Retinal pigment epithelial cell (primary cell): Measurements from ENCODE around the gene PRMT7.
A peak's percentile ranks its signal among the peaks of the same experiment; 100 is the strongest.

Experiments
- DNase-seq: peaks from one replicate; pipeline ENCODE4 v3.0.0-alpha.2; 2010; ENCODE audit warnings: low read depth
- H3K4me3 ChIP-seq: 2 replicates; pipeline ENCODE4 v1.5.1; 2011; ENCODE audit warnings: mild to moderate bottlenecking, low read length, control low read depth, moderate library complexity
- TF ChIP-seq, protein P1 (sequence below): conservative IDR thresholded peaks from 2 replicates; pipeline ENCODE4 v1.5.1; 2011; ENCODE audit warnings: low read depth, low read length, control low read depth, inconsistent platforms

PRMT7 gene

DNA sequence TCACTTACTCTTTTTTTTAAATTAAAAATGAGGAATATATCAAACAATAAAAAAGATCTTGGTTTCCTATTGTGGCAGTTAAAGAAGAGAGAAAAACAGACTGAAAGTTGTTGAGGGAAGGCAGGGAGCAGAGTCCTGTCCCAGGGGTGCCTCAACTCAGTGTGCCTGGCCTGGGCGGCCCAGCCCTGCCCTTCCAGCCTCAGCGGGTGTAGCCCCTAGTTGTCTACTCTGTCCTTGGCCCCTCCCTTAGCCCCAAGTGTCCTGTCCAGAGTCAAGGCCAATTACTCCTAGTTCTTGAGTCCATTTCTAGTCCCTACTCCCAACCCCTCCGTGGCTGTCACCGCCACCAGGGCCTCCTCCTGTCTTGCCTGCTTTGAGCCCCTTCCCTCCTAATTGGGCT, 85.0 kb downstream of the PRMT7 start:
- no peak for DNase-seq
- TF ChIP-seq, protein P1, sequence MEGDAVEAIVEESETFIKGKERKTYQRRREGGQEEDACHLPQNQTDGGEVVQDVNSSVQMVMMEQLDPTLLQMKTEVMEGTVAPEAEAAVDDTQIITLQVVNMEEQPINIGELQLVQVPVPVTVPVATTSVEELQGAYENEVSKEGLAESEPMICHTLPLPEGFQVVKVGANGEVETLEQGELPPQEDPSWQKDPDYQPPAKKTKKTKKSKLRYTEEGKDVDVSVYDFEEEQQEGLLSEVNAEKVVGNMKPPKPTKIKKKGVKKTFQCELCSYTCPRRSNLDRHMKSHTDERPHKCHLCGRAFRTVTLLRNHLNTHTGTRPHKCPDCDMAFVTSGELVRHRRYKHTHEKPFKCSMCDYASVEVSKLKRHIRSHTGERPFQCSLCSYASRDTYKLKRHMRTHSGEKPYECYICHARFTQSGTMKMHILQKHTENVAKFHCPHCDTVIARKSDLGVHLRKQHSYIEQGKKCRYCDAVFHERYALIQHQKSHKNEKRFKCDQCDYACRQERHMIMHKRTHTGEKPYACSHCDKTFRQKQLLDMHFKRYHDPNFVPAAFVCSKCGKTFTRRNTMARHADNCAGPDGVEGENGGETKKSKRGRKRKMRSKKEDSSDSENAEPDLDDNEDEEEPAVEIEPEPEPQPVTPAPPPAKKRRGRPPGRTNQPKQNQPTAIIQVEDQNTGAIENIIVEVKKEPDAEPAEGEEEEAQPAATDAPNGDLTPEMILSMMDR, result no peak
- no peak overlapping the region for H3K4me3 ChIP-seq

DNA sequence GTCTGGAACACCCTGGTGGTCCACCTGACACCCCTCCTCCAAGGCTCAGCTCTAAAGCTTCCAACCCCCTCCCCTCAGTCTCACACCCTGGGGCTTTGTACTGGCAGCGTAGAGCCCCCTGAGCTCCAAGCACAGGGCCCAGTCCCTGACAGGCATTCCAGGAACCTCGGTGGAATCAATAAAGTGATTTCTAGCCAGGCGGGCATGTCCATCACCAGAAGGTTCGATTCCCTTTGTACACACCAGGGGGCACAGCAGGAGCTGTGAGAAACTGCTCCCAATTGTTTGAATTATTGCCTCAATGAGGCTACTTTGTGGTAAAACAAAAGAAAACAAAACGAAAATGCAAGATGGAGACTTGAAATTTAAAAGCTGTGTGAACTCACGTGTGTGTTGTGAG, 85.7 kb downstream of the PRMT7 start:
- H3K4me3 ChIP-seq, result no peak overlapping the region
- DNase-seq, result peak; percentile 14
- TF ChIP-seq, protein P1, result peak; percentile 82

DNA sequence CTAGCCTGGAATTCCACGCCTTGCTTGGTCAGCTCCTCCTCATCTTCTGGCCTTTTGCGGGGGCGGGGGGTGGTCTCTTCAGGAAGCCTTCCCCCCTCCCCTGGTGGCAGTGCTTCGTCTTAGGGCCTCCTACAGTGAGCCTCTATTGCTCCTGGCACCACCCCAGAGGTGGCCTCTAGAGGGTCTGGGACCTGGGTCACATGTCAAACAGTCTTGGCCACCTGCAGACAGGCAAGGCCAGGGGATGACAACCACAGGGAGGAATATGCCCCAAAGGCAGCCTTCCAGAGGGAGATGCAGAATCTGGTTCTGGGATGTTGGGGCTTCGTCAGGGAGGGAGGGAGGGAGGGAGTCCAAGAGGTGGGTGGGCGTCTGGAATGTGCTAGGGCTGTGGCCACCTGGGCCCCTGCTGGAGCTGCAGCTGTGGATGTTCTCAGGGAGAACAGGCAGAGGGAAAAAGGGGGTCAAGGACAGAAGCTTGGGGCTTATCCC, 86.9 kb downstream of the PRMT7 start:
- TF ChIP-seq, protein P1, result no peak
- no peak overlapping the region for H3K4me3 ChIP-seq
- no peak for DNase-seq

DNA sequence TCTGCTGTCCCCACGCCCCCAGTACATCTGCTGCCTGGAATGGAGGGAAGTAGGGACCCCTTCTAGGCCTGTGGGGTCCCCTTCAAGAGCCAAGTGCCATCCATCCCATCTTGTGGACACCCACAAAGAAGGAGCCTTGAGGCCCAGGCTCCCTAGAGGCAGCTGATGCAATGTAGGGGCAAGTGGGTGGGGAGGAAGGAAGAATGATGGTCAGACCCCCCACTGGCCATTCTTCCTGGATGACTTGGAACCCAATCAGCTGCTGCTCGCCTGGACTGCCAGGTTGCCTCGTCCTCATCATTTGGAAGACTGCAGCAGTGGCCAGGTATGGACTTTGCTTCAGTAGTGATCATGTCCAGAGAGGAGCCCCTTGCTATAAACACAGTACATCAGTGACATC, 88.6 kb downstream of the PRMT7 start:
- no peak for DNase-seq
- TF ChIP-seq, protein P1, result no peak

DNA sequence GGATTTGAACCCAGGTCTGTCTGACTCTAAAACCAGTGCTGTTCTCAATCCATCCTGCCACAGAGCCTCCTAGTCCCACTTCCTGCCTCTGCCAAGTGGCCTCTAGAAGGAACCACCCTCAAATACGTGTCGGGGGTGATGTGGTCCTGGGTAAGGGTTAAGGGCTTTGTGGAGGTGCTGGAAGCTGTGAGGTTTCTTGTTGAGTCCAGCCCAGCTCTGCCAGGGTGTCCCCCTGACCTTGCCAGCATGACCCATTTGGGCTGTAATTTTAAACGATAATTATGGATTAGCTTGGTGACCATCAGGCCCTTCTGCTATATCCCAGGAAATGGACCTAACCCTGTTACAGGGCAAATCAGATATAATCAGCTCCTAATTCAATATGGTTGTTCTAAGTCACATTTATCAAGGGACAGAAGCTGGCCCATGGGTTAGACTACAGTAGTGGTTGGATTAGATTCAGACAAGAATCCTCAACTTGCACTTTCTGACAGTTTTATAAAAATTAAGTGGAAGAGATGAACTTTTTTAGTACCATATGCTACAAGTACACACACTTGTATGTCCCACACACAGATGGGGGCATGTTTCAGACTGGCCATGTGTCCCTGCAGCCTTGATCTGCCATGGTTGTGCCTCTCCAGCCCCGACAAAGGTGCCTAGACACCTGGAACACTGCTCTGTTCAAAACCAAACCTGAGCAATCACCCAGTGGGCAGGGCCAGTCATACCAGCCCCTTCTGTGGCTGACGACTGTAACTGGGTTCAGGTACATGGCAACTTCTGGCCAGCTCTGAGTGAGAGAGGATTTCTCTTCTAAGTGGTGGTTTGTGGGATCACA, 89.5 kb downstream of the PRMT7 start:
- no peak for DNase-seq
- no peak overlapping the region for H3K4me3 ChIP-seq
- TF ChIP-seq, protein P1, result no peak

More for the DNA sequence above, 88.6 kb downstream of the PRMT7 start:
- H3K4me3 ChIP-seq, result no peak overlapping the region

DNA sequence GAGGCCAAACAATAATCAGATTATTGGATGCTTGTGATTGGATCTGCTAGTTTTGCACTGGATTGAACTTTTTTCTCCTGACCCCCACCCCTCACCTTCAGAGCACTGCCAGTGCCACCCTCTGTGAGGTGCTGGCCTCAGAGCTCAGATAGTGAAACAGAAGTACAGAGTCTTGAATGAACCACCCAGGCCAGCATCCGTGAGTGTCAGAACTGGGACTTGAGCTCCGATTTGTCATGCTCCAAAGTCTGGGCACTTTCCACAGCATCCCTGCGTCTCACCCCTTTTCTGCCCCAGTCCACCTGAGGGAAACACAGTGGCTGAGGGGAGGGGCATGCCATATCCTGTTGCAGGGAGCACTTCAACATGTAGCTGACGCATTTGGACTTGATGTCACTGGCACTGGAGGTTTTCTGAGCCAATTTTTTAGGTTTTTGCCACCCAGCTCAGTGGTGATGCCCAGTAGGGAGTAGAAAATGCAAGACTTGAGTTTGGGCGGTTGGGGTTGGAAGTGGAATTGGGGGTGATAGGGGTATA, 90.2 kb downstream of the PRMT7 start:
- H3K4me3 ChIP-seq, result no peak overlapping the region
- TF ChIP-seq, protein P1, result no peak
- no peak for DNase-seq
